ENCODE data around the gene SYT9. TPM values are rescaled to one million over a fixed set of nuclear protein-coding genes. Genes with fewer than 3 reads are reported as not detected.

Gene SYT9
- polyA plus RNA-seq, 2 of the 4 experiments (the other 2 are of a cell fraction): 0.10 TPM; not detected in 1

DNA sequence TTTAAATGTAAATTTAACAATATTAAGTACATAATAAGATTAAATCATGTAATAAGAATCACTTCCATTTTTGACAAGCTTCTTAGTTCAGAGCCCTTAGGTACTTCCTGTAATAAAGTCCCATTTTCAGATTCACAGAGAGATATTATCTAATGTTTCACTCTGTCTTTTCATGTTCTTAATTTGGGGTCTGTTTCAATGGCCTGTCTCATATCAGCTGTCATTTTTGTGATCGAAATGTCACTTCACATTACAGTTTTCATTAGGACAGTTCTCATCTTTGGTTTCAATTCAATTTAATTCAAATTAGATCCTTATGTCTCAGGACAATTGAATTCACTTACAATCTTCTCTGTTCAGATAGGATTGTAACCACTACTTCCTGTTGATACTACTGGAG is 211.0 kb downstream of the SYT9 start (continued):
- no peak for TF ChIP-seq PHF8 (IDR thresholded peaks at IDR 0.05; ENCODE audit: borderline replicate concordance, low read depth)
- TF ChIP-seq ZSCAN20 (CRISPR knock-in tag; IDR thresholded peaks at IDR 0.05): no peak
- TF ChIP-seq FOSL2 (IDR thresholded peaks at IDR 0.05): no peak
- no peak for TF ChIP-seq FOSL2 (CRISPR knock-in tag; IDR thresholded peaks at IDR 0.05)
- TF ChIP-seq FOSB (CRISPR knock-in tag; IDR thresholded peaks at IDR 0.05): no peak
- TF ChIP-seq HOXA7 (CRISPR knock-in tag; IDR thresholded peaks at IDR 0.05): no peak
- TF ChIP-seq, protein P1, sequence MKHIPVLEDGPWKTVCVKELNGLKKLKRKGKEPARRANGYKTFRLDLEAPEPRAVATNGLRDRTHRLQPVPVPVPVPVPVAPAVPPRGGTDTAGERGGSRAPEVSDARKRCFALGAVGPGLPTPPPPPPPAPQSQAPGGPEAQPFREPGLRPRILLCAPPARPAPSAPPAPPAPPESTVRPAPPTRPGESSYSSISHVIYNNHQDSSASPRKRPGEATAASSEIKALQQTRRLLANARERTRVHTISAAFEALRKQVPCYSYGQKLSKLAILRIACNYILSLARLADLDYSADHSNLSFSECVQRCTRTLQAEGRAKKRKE (CRISPR knock-in tag; IDR thresholded peaks at IDR 0.05; ENCODE audit: low read depth): no peak
- TF ChIP-seq HOXB13 (CRISPR knock-in tag; IDR thresholded peaks at IDR 0.05; ENCODE audit: low read depth): no peak
- TF ChIP-seq CBX8 (IDR thresholded peaks at IDR 0.05): no peak

DNA sequence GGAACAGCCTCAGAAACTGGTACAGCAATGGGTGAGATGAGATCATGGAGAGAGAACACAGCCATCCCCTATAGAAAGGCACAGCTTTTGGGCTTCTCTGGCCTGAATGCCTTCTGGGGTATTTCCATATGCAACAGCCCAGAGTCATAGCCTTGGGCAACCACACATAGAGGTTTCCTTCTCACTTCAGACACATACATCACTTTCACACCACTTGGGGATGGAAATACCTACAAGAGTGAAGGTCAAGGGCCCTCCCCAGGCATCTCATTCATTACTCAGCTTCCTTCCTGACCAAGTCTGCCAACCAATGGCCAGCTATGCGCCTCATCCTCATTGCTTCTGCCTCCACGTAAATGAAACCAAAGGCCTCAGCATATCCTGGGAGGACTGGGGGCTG is 215.9 kb downstream of the SYT9 start:
- WGBS (ENCODE audit: missing lambda C conversion rate): 48% methylated on average over 2 of the region's 2 CpGs
- ChIA-PET CTCF (interaction anchor here (0.5 to 1.0 kb wide), 3 partner anchors 190 to 581 kb away, joined by 3 read pairs; no protein-coding TSS in a partner anchor), POLR2A (no interaction called here)
- Histone ChIP-seq H3K27ac (no peak overlapping the region), H3K4me2 (no peak overlapping the region), H3K9me3 (no peaks in the 10 kb centered on the region), H3K4me1 (no peaks in the 10 kb centered on the region), H3K4me3 (no peak overlapping the region)
- FAIRE-seq (no peak), DNase-seq (ENCODE audit: low read depth in 1 of 2, low spot score in 1 of 2) (no peak), ATAC-seq (no peak)
- TF ChIP-seq HOXA7 (CRISPR knock-in tag; IDR thresholded peaks at IDR 0.05) (no peak), MAZ (IDR thresholded peaks at IDR 0.05; ENCODE audit: borderline replicate concordance, low read depth, low read length) (no peak), NFE2L2 (conservative IDR thresholded peaks at IDR 0.05; ENCODE audit: low read length) (no peak), NR3C1 (IDR thresholded peaks at IDR 0.05) (no peak), FOXS1 (CRISPR knock-in tag; IDR thresholded peaks at IDR 0.05) (no peak), ELK1 (IDR thresholded peaks at IDR 0.05; ENCODE audit: low read depth, low read length) (no peak), KDM1A (IDR thresholded peaks at IDR 0.05; ENCODE audit: low read depth) (no peak), POLR2AphosphoS2 (conservative IDR thresholded peaks at IDR 0.05; ENCODE audit: low read length) (no peak), E2F6 (IDR thresholded peaks at IDR 0.05; ENCODE audit: borderline replicate concordance, low read depth) (no peak), ESRRA (IDR thresholded peaks at IDR 0.05; ENCODE audit: borderline replicate concordance, low read length) (no peak), BHLHE40 (IDR thresholded peaks at IDR 0.05; ENCODE audit: low read depth, low read length) (no peak), RARB (CRISPR knock-in tag; IDR thresholded peaks at IDR 0.05) (no peak), RNF2 (IDR thresholded peaks at IDR 0.05; ENCODE audit: borderline replicate concordance, low read depth) (no peak), FOSL2 (IDR thresholded peaks at IDR 0.05) (no peak), FOSL2 (CRISPR knock-in tag; IDR thresholded peaks at IDR 0.05) (no peak), MAFK (IDR thresholded peaks at IDR 0.05; ENCODE audit: partially characterized antibody) (no peak), RCOR1 (IDR thresholded peaks at IDR 0.05; ENCODE audit: low read depth, low read length) (no peak), ZNF302 (CRISPR knock-in tag; IDR thresholded peaks at IDR 0.05) (no peak)
- TF ChIP-seq, protein P1 (CRISPR knock-in tag; IDR thresholded peaks at IDR 0.05; ENCODE audit: low read depth): no peak

Measured in A549 (cell line).